IMR-90 (cell line): Measurements from ENCODE around the gene LRP1B. TPM values are rescaled to one million over a fixed set of nuclear protein-coding genes. Genes with fewer than 3 reads are reported as not detected.

Experiments
- ATAC-seq: fragments of 200-7000 bp; cut with Tn5 transposase; 2 replicates; pipeline ENCODE4 v1.9.1; 2020; ENCODE audit warnings: low read depth, mild to moderate bottlenecking, moderate library complexity
- BruUV-seq: library from RNA; stranded (reverse); fragments of 400-500 nt; replicated peaks from 2 replicates; lab custom pipeline; 2021; lab: Mats Ljungman, UMichigan
- CTCF ChIA-PET: fragments of 300-600 bp; formaldehyde crosslinking; extraction: SDS; loops from one replicate; lab custom pipeline; 2021; ENCODE audit warnings: antibody characterized with exemption; lab: Yijun Ruan, JAX
- POLR2A ChIA-PET: fragments of 300-600 bp; sonication (Branson Sonifier 250); formaldehyde crosslinking; loops from one replicate; lab custom pipeline; 2022; ENCODE audit warnings: antibody characterized with exemption; ENCODE audit not compliant: unreplicated experiment; lab: Charles Lee
- DNase-seq: peaks from one replicate; pipeline ENCODE4 v3.0.0; 2013
- H2AFZ ChIP-seq: replicated peaks from 2 replicates; pipeline ENCODE3; 2013; ENCODE audit warnings: low read length, mild to moderate bottlenecking; ENCODE audit not compliant: poor library complexity
- H2AK5ac ChIP-seq: 2 replicates; pipeline ENCODE4 v1.6.1; 2013; ENCODE audit warnings: low read depth, low read length, inconsistent platforms
- H2AK9ac ChIP-seq: replicated peaks from 2 replicates; pipeline ENCODE3; 2013; ENCODE audit warnings: mild to moderate bottlenecking, low read depth, low read length, moderate library complexity; ENCODE audit not compliant: poor library complexity
- H2BK120ac ChIP-seq: 2 replicates; pipeline ENCODE4 v1.6.1; 2013; ENCODE audit warnings: low read depth, low read length, inconsistent platforms
- H2BK15ac ChIP-seq: 3 replicates; pipeline ENCODE4 v1.6.1; 2013; ENCODE audit warnings: low read depth, low read length, inconsistent platforms
- H2BK20ac ChIP-seq: 2 replicates; pipeline ENCODE4 v1.6.1; 2013; ENCODE audit warnings: low read depth, mild to moderate bottlenecking, inconsistent platforms, low read length, moderate library complexity
- H2BK5ac ChIP-seq: 2 replicates; pipeline ENCODE4 v1.6.1; 2013; ENCODE audit warnings: mild to moderate bottlenecking, low read depth, low read length, inconsistent platforms; ENCODE audit not compliant: poor library complexity, severe bottlenecking
- H3K14ac ChIP-seq: replicated peaks from 2 replicates; pipeline ENCODE4 v1.6.1; 2013; ENCODE audit warnings: low read depth, low read length, inconsistent platforms
- H3K18ac ChIP-seq: 2 replicates; pipeline ENCODE4 v1.6.1; 2013; ENCODE audit warnings: low read depth, low read length, control low read depth
- H3K23ac ChIP-seq: 2 replicates; pipeline ENCODE4 v1.6.1; 2013; ENCODE audit warnings: low read depth, low read length, inconsistent platforms
- H3K27ac ChIP-seq: 2 replicates; pipeline ENCODE4 v1.5.1; 2013; ENCODE audit warnings: mild to moderate bottlenecking, control low read depth, low read length; ENCODE audit not compliant: insufficient read depth
- H3K27me3 ChIP-seq: 2 replicates; pipeline ENCODE4 v1.6.1; 2013; ENCODE audit warnings: low read length; ENCODE audit not compliant: control insufficient read depth, insufficient read depth
- H3K36me3 ChIP-seq: 2 replicates; pipeline ENCODE4 v1.6.1; 2013; ENCODE audit warnings: low read length, mixed read lengths; ENCODE audit not compliant: control insufficient read depth, insufficient read depth
- H3K4ac ChIP-seq: 2 replicates; pipeline ENCODE4 v1.6.1; 2013; ENCODE audit warnings: low read depth, low read length, inconsistent platforms
- H3K4me1 ChIP-seq: 2 replicates; pipeline ENCODE4 v1.6.1; 2013; ENCODE audit warnings: low read length, mixed read lengths; ENCODE audit not compliant: control insufficient read depth, insufficient read depth
- H3K4me2 ChIP-seq: 2 replicates; pipeline ENCODE4 v1.6.1; 2013; ENCODE audit warnings: low read depth, mild to moderate bottlenecking, control low read depth, low read length, moderate library complexity
- H3K4me3 ChIP-seq: 2 replicates; pipeline ENCODE4 v1.5.1; 2013; ENCODE audit warnings: low read depth, mild to moderate bottlenecking, control low read depth, low read length, moderate library complexity; ENCODE audit not compliant: insufficient read depth
- H3K56ac ChIP-seq: 2 replicates; pipeline ENCODE4 v1.6.1; 2013; ENCODE audit warnings: low read length, inconsistent platforms; ENCODE audit not compliant: insufficient read depth; ENCODE audit errors: extremely low read depth
- H3K79me1 ChIP-seq, 2 experiments: 2 replicates each; pipeline ENCODE4 v1.6.1; 2013; ENCODE audit warnings: low read length in 2 of 2, inconsistent platforms in 1 of 2, low read depth in 1 of 2
- H3K9ac ChIP-seq: 2 replicates; pipeline ENCODE4 v1.6.1; 2013; ENCODE audit warnings: low read depth, low read length, control low read depth
- H3K9me1 ChIP-seq: 2 replicates; pipeline ENCODE4 v1.6.1; 2013; ENCODE audit warnings: low read length, inconsistent platforms; ENCODE audit not compliant: insufficient read depth
- H3K9me3 ChIP-seq: 2 replicates; pipeline ENCODE4 v1.6.1; 2013; ENCODE audit warnings: low read length; ENCODE audit not compliant: control insufficient read depth, insufficient read depth
- H4K20me1 ChIP-seq: 2 replicates; pipeline ENCODE4 v1.6.1; 2013; ENCODE audit warnings: low read length, inconsistent platforms; ENCODE audit not compliant: insufficient read depth
- H4K5ac ChIP-seq: 2 replicates; pipeline ENCODE4 v1.6.1; 2013; ENCODE audit warnings: mild to moderate bottlenecking, low read depth, low read length, control low read depth
- H4K8ac ChIP-seq, 2 experiments: 2 replicates each; pipeline ENCODE4 v1.6.1; 2013; ENCODE audit warnings: low read depth in 2 of 2, low read length in 2 of 2, control low read depth in 1 of 2, inconsistent platforms in 1 of 2
- H4K91ac ChIP-seq: 2 replicates; pipeline ENCODE4 v1.6.1; 2013; ENCODE audit warnings: low read depth, low read length, inconsistent platforms; ENCODE audit not compliant: insufficient read depth
- CTCF ChIP-seq: conservative IDR thresholded peaks from 2 replicates; pipeline ENCODE4 v1.5.1; 2012; ENCODE audit warnings: mild to moderate bottlenecking, low read depth, low read length, improper control_type of control experiment
- MAFK ChIP-seq: IDR thresholded peaks from 2 replicates; pipeline ENCODE4 v1.6.1; 2012; ENCODE audit warnings: low read depth, low read length, improper control_type of control experiment
- WGBS, 2 experiments: methylation state at CpG; one replicate each; pipeline versions ENCODE4 v1.1.5 to v1.1.7; 2013; ENCODE audit warnings: missing lambda C conversion rate in 2 of 2; ENCODE audit not compliant: insufficient read length in 1 of 2; ENCODE audit errors: extremely low coverage in 2 of 2; 5-methylcytosine and 5-hydroxymethylcytosine counted together
- dilution Hi-C: fragments of 300-500 bp; cut with HindIII; formaldehyde crosslinking; loops from one replicate; pipeline ENCODE4 v1.14.3; 2018; ENCODE audit warnings: low sequenced_read_pairs; ENCODE audit not compliant: unreplicated experiment
- in situ Hi-C: fragments of 300-500 bp; cut with MboI; formaldehyde crosslinking; loops from 3 replicates; pipeline ENCODE4 v1.14.3; 2019; ENCODE audit warnings: low sequenced_read_pairs, inconsistent platforms, mixed read lengths
- intact Hi-C: fragments of 100-400 bp; cut with micrococcal nuclease; formaldehyde crosslinking; loops from 2 replicates; pipeline ENCODE4 v1.10.0; 2022
- polyA plus RNA-seq, 3 experiments: library from polyadenylated mRNA; depleted of rRNA; stranded (reverse); fragments of >200 nt; gene quantifications; 2 replicates each; pipeline ENCODE4 v1.2.3, GENCODE V29; 2012; ENCODE audit warnings: low replicate concordance in 1 of 3
- total RNA-seq: library from RNA; depleted of rRNA; stranded (reverse); fragments of >200 nt; gene quantifications from 2 replicates; pipeline ENCODE4 v1.2.3, GENCODE V29; 2012

Gene LRP1B
- total and polyA plus RNA-seq, 2 of the 4 experiments (the other 2 are of a cell fraction): under 0.01 to 0.02 TPM

- in situ Hi-C loops: no loop called here
- H3K36me3 ChIP-seq: no peaks in the 10 kb centered on the region
- dilution Hi-C loops: no loop called here
- BruUV-seq: no TSS peak
- TF ChIP-seq MAFK (peak; percentile 77), CTCF (no peak)
- H2BK20ac ChIP-seq: no peak overlapping the region
- ChIA-PET CTCF (interaction anchor here (0.6 kb wide), 1 partner anchor 128 kb away, joined by 5 read pairs; no protein-coding TSS in a partner anchor), POLR2A (no interaction called here)
- DNase-seq (no peak), ATAC-seq (no peak)
- no peak overlapping the region for H3K4me2 ChIP-seq
- WGBS, 2 experiments: no CpG with 5 or more reads among the region's 1 CpG
- no peak overlapping the region for H4K5ac ChIP-seq
- H2BK15ac ChIP-seq: no peak overlapping the region
- H2BK5ac ChIP-seq: no peak overlapping the region
- H3K79me1 ChIP-seq: no peaks in the 10 kb centered on the region
- no peak overlapping the region for H3K14ac ChIP-seq
- H3K18ac ChIP-seq: no peak overlapping the region
- no peak overlapping the region for H4K91ac ChIP-seq
- H3K23ac ChIP-seq: no peak overlapping the region
- no peak overlapping the region for H3K4me3 ChIP-seq
- H3K4ac ChIP-seq: no peak overlapping the region
- no peaks in the 10 kb centered on the region for H4K20me1 ChIP-seq
- no peak overlapping the region for H3K9ac ChIP-seq
- no peak overlapping the region for H2AK5ac ChIP-seq
- no peak overlapping the region for H2AFZ ChIP-seq
- no peaks in the 10 kb centered on the region for H3K4me1 ChIP-seq
- intact Hi-C loops: no loop called here
- no peak overlapping the region for H3K27ac ChIP-seq
- no peak overlapping the region for H2AK9ac ChIP-seq
- peaks cover 2% of the 10 kb centered on the region; the same call in 1 of the 2 replicates for H3K9me3 ChIP-seq
- no peaks in the 10 kb centered on the region for H3K9me1 ChIP-seq
- no peak overlapping the region for H3K56ac ChIP-seq
- H4K8ac ChIP-seq: no peak overlapping the region
- no peaks in the 10 kb centered on the region for H3K27me3 ChIP-seq
- no peak overlapping the region for H2BK120ac ChIP-seq
Measured at GRCh38 chr2:141782574-141782973, 348.2 kb downstream of the LRP1B start.
